Karpas-422 (cell line): ENCODE data around the gene SEC23A. TPM values are rescaled to one million over a fixed set of nuclear protein-coding genes. Genes with fewer than 3 reads are reported as not detected.
A peak's percentile ranks its signal among the peaks of the same experiment; 100 is the strongest.
"Not testable (repeated sequence)": the region's sequence is repeated elsewhere in the genome, so short reads cannot be mapped to it uniquely, and the experiment has no call there.

ENCODE experiments used
- DNase-seq: peaks from one replicate; pipeline ENCODE4 v3.0.0-alpha.2; 2015
- H2AFZ ChIP-seq: fragments of 200-600 bp; sonication (generic); 2 replicates; pipeline ENCODE4 v1.6.1; 2014; ENCODE audit warnings: antibody characterized with exemption, low read length, mixed read lengths
- H3K27ac ChIP-seq: fragments of 200-600 bp; sonication (generic); 2 replicates; pipeline ENCODE4 v1.5.1; 2014; ENCODE audit warnings: mild to moderate bottlenecking, low read length, moderate library complexity
- H3K27me3 ChIP-seq: fragments of 200-600 bp; sonication (generic); 2 replicates; pipeline ENCODE4 v1.6.1; 2014; ENCODE audit warnings: low read length, mixed read lengths
- H3K36me3 ChIP-seq: fragments of 200-600 bp; sonication (generic); 2 replicates; pipeline ENCODE4 v1.6.1; 2014; ENCODE audit warnings: low read length, mixed read lengths; ENCODE audit not compliant: insufficient read depth
- H3K4me1 ChIP-seq: fragments of 200-600 bp; sonication (generic); 2 replicates; pipeline ENCODE4 v1.6.1; 2014; ENCODE audit warnings: mild to moderate bottlenecking, low read length, mixed read lengths
- H3K4me2 ChIP-seq: fragments of 200-600 bp; sonication (generic); 2 replicates; pipeline ENCODE4 v1.6.1; 2014; ENCODE audit warnings: low read length, low read depth, mild to moderate bottlenecking; ENCODE audit not compliant: poor library complexity, severe bottlenecking
- H3K4me3 ChIP-seq: fragments of 200-600 bp; sonication (generic); 2 replicates; pipeline ENCODE4 v1.5.1; 2014; ENCODE audit warnings: mild to moderate bottlenecking, antibody characterized with exemption, low read length, mixed read lengths
- H3K79me2 ChIP-seq: fragments of 200-600 bp; sonication (generic); 2 replicates; pipeline ENCODE4 v1.6.1; 2014; ENCODE audit warnings: mild to moderate bottlenecking, low read length, mixed read lengths
- H3K9ac ChIP-seq: fragments of 200-600 bp; sonication (generic); 2 replicates; pipeline ENCODE4 v1.6.0; 2014; ENCODE audit warnings: low read length
- H3K9me2 ChIP-seq: fragments of 200-600 bp; sonication (generic), shearing (Covaris generic); replicated peaks from 2 replicates; pipeline ENCODE4 v1.6.0; 2014; ENCODE audit warnings: mild to moderate bottlenecking, low read length, moderate library complexity; ENCODE audit not compliant: insufficient read depth
- H3K9me3 ChIP-seq: fragments of 300-700, 200-600 bp; sonication (generic); 2 replicates; pipeline ENCODE4 v1.6.1; 2014; ENCODE audit warnings: low read length, mixed read lengths
- H4K20me1 ChIP-seq: fragments of 200-600 bp; sonication (generic); 2 replicates; pipeline ENCODE4 v1.6.1; 2014; ENCODE audit warnings: mild to moderate bottlenecking, antibody characterized with exemption, low read length, low read depth; ENCODE audit not compliant: insufficient read depth
- total RNA-seq: library from RNA; depleted of rRNA; stranded (reverse); fragments of >200 nt; shearing (Covaris generic); gene quantifications from 2 replicates; pipeline ENCODE4 v1.2.3, GENCODE V29; 2014; ENCODE audit warnings: low replicate concordance

The SEC23A gene
- total RNA-seq, 1 experiment from 2014 or later: 67.6 TPM

GRCh38 chr14:39085933-39086332, 17.1 kb downstream of the SEC23A start:
- Histone ChIP-seq H3K27ac (no peak overlapping the region), H3K9ac (no peak overlapping the region), H4K20me1 (no peaks in the 10 kb centered on the region), H3K36me3 (peaks cover 58% of the 10 kb centered on the region), H3K4me2 (no peak overlapping the region), H3K9me2 (no peaks in the 10 kb centered on the region), H3K4me1 (no peaks in the 10 kb centered on the region), H3K9me3 (no peaks in the 10 kb centered on the region), H3K4me3 (no peak overlapping the region), H3K27me3 (no peaks in the 10 kb centered on the region), H2AFZ (no peak overlapping the region), H3K79me2 (peaks cover 43% of the 10 kb centered on the region)
- DNase-seq: no peak

GRCh38 chr14:39083127-39083526, 19.9 kb downstream of the SEC23A start:
- H3K4me1 ChIP-seq: no peaks in the 10 kb centered on the region
- no peaks in the 10 kb centered on the region for H3K9me2 ChIP-seq
- H3K27ac ChIP-seq: no peak overlapping the region
- H3K36me3 ChIP-seq: peaks cover 59% of the 10 kb centered on the region
- no peak for DNase-seq
- H3K4me3 ChIP-seq: no peak overlapping the region
- H2AFZ ChIP-seq: no peak overlapping the region
- H3K4me2 ChIP-seq: no peak overlapping the region
- no peaks in the 10 kb centered on the region for H4K20me1 ChIP-seq
- no peaks in the 10 kb centered on the region for H3K9me3 ChIP-seq
- peaks cover 39% of the 10 kb centered on the region for H3K79me2 ChIP-seq
- no peaks in the 10 kb centered on the region for H3K27me3 ChIP-seq
- no peak overlapping the region for H3K9ac ChIP-seq

- Histone ChIP-seq H2AFZ (no peak overlapping the region), H3K27ac (no peak overlapping the region), H3K27me3 (no peaks in the 10 kb centered on the region), H3K9me2 (no peaks in the 10 kb centered on the region), H3K9me3 (no peaks in the 10 kb centered on the region), H3K4me3 (no peak overlapping the region), H3K9ac (no peak overlapping the region), H4K20me1 (no peaks in the 10 kb centered on the region), H3K36me3 (peaks cover 50% of the 10 kb centered on the region), H3K4me1 (no peaks in the 10 kb centered on the region), H3K4me2 (no peak overlapping the region), H3K79me2 (peaks cover 27% of the 10 kb centered on the region)
- DNase-seq: no peak
These were observed 22.1 kb downstream of the SEC23A start for GRCh38 chr14:39080886-39081285.

GRCh38 chr14:39071096-39071495, 31.9 kb downstream of the SEC23A start:
- Histone ChIP-seq H3K9ac (no peak overlapping the region), H3K27me3 (no peaks in the 10 kb centered on the region), H3K9me3 (no peaks in the 10 kb centered on the region), H3K4me1 (peaks cover 10% of the 10 kb centered on the region), H3K4me2 (no peak overlapping the region), H2AFZ (no peak overlapping the region), H3K27ac (no peak overlapping the region), H3K79me2 (peaks cover 34% of the 10 kb centered on the region), H3K4me3 (no peak overlapping the region), H4K20me1 (no peaks in the 10 kb centered on the region), H3K9me2 (no peaks in the 10 kb centered on the region), H3K36me3 (peaks cover 54% of the 10 kb centered on the region)
- no peak for DNase-seq

- Histone ChIP-seq H3K4me1 (peaks cover 10% of the 10 kb centered on the region), H3K4me2 (no peak overlapping the region), H3K9me2 (no peaks in the 10 kb centered on the region), H3K27me3 (no peaks in the 10 kb centered on the region), H4K20me1 (no peaks in the 10 kb centered on the region), H3K9me3 (no peaks in the 10 kb centered on the region), H2AFZ (no peak overlapping the region), H3K4me3 (no peak overlapping the region), H3K9ac (no peak overlapping the region), H3K27ac (no peak overlapping the region), H3K36me3 (peaks cover 49% of the 10 kb centered on the region), H3K79me2 (peaks cover 34% of the 10 kb centered on the region)
- DNase-seq: no peak
These were observed 33.1 kb downstream of the SEC23A start for GRCh38 chr14:39069923-39070322.

GRCh38 chr14:39069169-39069805, 33.7 kb downstream of the SEC23A start:
- H3K27ac ChIP-seq, H3K4me2 ChIP-seq, H3K9me2 ChIP-seq, H4K20me1 ChIP-seq, DNase-seq, H3K27me3 ChIP-seq, H3K9me3 ChIP-seq, H3K9ac ChIP-seq, H3K4me3 ChIP-seq, H2AFZ ChIP-seq: not testable (repeated sequence)
- Histone ChIP-seq H3K79me2 (peaks cover 34% of the 10 kb centered on the region), H3K36me3 (peaks cover 52% of the 10 kb centered on the region), H3K4me1 (peaks cover 10% of the 10 kb centered on the region)

- H3K4me3 ChIP-seq: no peak overlapping the region
- no peaks in the 10 kb centered on the region for H3K27me3 ChIP-seq
- H3K27ac ChIP-seq: no peak overlapping the region
- H3K9ac ChIP-seq: no peak overlapping the region
- no peaks in the 10 kb centered on the region for H3K79me2 ChIP-seq
- no peaks in the 10 kb centered on the region for H3K9me2 ChIP-seq
- H3K4me2 ChIP-seq: no peak overlapping the region
- no peaks in the 10 kb centered on the region for H4K20me1 ChIP-seq
- no peak overlapping the region for H2AFZ ChIP-seq
- no peaks in the 10 kb centered on the region for H3K4me1 ChIP-seq
- peaks cover 19% of the 10 kb centered on the region for H3K9me3 ChIP-seq
- DNase-seq: peak; percentile 59
- H3K36me3 ChIP-seq: peaks cover 81% of the 10 kb centered on the region
These were observed 42.1 kb downstream of the SEC23A start for GRCh38 chr14:39060818-39061437.

- H3K4me1 ChIP-seq: no peaks in the 10 kb centered on the region
- no peak overlapping the region for H3K4me3 ChIP-seq
- no peaks in the 10 kb centered on the region for H3K9me2 ChIP-seq
- no peak overlapping the region for H3K27ac ChIP-seq
- no peak overlapping the region for H2AFZ ChIP-seq
- H3K4me2 ChIP-seq: no peak overlapping the region
- H3K79me2 ChIP-seq: peaks cover 5% of the 10 kb centered on the region; the same call in 1 of the 2 replicates
- peak; percentile 64 for DNase-seq
- H4K20me1 ChIP-seq: no peaks in the 10 kb centered on the region
- peaks cover 27% of the 10 kb centered on the region for H3K9me3 ChIP-seq
- H3K9ac ChIP-seq: no peak overlapping the region
- H3K27me3 ChIP-seq: no peaks in the 10 kb centered on the region
- H3K36me3 ChIP-seq: peaks cover 94% of the 10 kb centered on the region
These were observed 47.1 kb downstream of the SEC23A start for GRCh38 chr14:39055786-39056474.
